NT2/D1 (cell line): ENCODE measurements around the gene HS6ST1.

ENCODE experiments used
- SUZ12 ChIP-seq: IDR thresholded peaks from 2 replicates; pipeline ENCODE4 v1.6.1; 2011; ENCODE audit not compliant: insufficient read length, insufficient read depth; ENCODE audit errors: extremely low read depth
- YY1 ChIP-seq: IDR thresholded peaks from 2 replicates; pipeline ENCODE4 v1.6.1; 2011; ENCODE audit not compliant: insufficient read length, insufficient read depth
- ZNF274 ChIP-seq: IDR thresholded peaks from 2 replicates; pipeline ENCODE4 v1.6.1; 2011; ENCODE audit warnings: mild to moderate bottlenecking, low read depth, low read length

- TF ChIP-seq YY1 = no peak
- no peak for TF ChIP-seq ZNF274
- no peak for TF ChIP-seq SUZ12
Measured at GRCh38 chr2:128307595-128307994, 11.1 kb downstream of the HS6ST1 start.
